IMR-90 (cell line): ENCODE data around the gene GALM.

Source experiments
- CTCF ChIP-seq: conservative IDR thresholded peaks from 2 replicates; pipeline ENCODE4 v1.5.1; 2012; ENCODE audit warnings: mild to moderate bottlenecking, low read depth, low read length, improper control_type of control experiment
- RFX5 ChIP-seq: IDR thresholded peaks from 2 replicates; pipeline ENCODE4 v1.8.0; 2012; ENCODE audit warnings: low read depth, mild to moderate bottlenecking, low read length, moderate library complexity

- TF ChIP-seq CTCF (no peak), RFX5 (no peak)
Observed at GRCh38 chr2:38626326-38627035, 39.4 kb upstream of the GALM start.
